Activated T-helper 17 cell treated with anti-CD3 and anti-CD28 coated beads, Interleukin-2, amount 50 U/mL, for 72 hours (primary cell): ENCODE data around the gene MICAL3. TPM values are rescaled to one million over a fixed set of nuclear protein-coding genes. Genes with fewer than 3 reads are reported as not detected.
"Not testable (repeated sequence)": the region's sequence is repeated elsewhere in the genome, so short reads cannot be mapped to it uniquely, and the experiment has no call there.

Experiments
- ATAC-seq: fragments of 150-1000 bp; cut with Tn5 transposase; replicated peaks from 2 replicates; pipeline ENCODE4 v1.10.0; 2021; ENCODE audit warnings: mild to moderate bottlenecking, moderate library complexity
- H3K27ac Mint-ChIP-seq: one replicate; pipeline ENCODE4 v1.8.0; 2022; ENCODE audit warnings: mixed read lengths
- H3K27me3 Mint-ChIP-seq: one replicate; pipeline ENCODE4 v1.8.0; 2022; ENCODE audit warnings: mixed read lengths
- H3K36me3 Mint-ChIP-seq: one replicate; pipeline ENCODE4 v1.8.0; 2022; ENCODE audit warnings: low read depth, mild to moderate bottlenecking, mixed read lengths
- H3K4me1 Mint-ChIP-seq: one replicate; pipeline ENCODE4 v1.8.0; 2022; ENCODE audit warnings: mixed read lengths
- H3K4me3 Mint-ChIP-seq: one replicate; pipeline ENCODE4 v1.8.0; 2022; ENCODE audit warnings: mild to moderate bottlenecking, mixed read lengths
- H3K9me3 Mint-ChIP-seq: one replicate; pipeline ENCODE4 v1.8.0; 2022; ENCODE audit warnings: mixed read lengths
- total RNA-seq, 2 donors: library from RNA; stranded (reverse); gene quantifications; one replicate each; pipeline ENCODE4 v1.2.3, GENCODE V29; 2022

The MICAL3 gene
- total RNA-seq, 2 donors from 2014 or later, result 28.7 to 38.5 TPM

GRCh38 chr22:17767233-17768065 lies 256.9 kb downstream of the MICAL3 start:
- H3K27me3 Mint-ChIP-seq, result peaks cover 3% of the 10 kb centered on the region
- peaks cover 6% of the 10 kb centered on the region for H3K36me3 Mint-ChIP-seq
- peaks cover 28% of the 10 kb centered on the region for H3K4me1 Mint-ChIP-seq
- H3K27ac Mint-ChIP-seq, result peak overlapping the region; percentile 42
- peak; percentile 96 for ATAC-seq
- peak overlapping the region; percentile 66 for H3K4me3 Mint-ChIP-seq
- H3K9me3 Mint-ChIP-seq, result no peaks in the 10 kb centered on the region

GRCh38 chr22:17764852-17765251 lies 259.5 kb downstream of the MICAL3 start:
- H3K27me3 Mint-ChIP-seq, H3K27ac Mint-ChIP-seq, H3K9me3 Mint-ChIP-seq, H3K4me3 Mint-ChIP-seq, ATAC-seq, H3K36me3 Mint-ChIP-seq: not testable (repeated sequence)
- H3K4me1 Mint-ChIP-seq, result peaks cover 14% of the 10 kb centered on the region

GRCh38 chr22:17764036-17764435 lies 260.3 kb downstream of the MICAL3 start:
- ATAC-seq, result no peak
- Mint-ChIP-seq H3K4me3 (no peak overlapping the region), H3K4me1 (peaks cover 14% of the 10 kb centered on the region), H3K9me3 (no peaks in the 10 kb centered on the region), H3K36me3 (peaks cover 6% of the 10 kb centered on the region), H3K27me3 (no peaks in the 10 kb centered on the region), H3K27ac (no peak overlapping the region)

- ATAC-seq, H3K4me3 Mint-ChIP-seq, H3K36me3 Mint-ChIP-seq, H3K27ac Mint-ChIP-seq, H3K9me3 Mint-ChIP-seq, H3K27me3 Mint-ChIP-seq: not testable (repeated sequence)
- H3K4me1 Mint-ChIP-seq, result peaks cover 14% of the 10 kb centered on the region
Observed at GRCh38 chr22:17763442-17763841, 260.9 kb downstream of the MICAL3 start.

- Mint-ChIP-seq H3K4me1 (peaks cover 5% of the 10 kb centered on the region), H3K27me3 (no peaks in the 10 kb centered on the region), H3K9me3 (no peaks in the 10 kb centered on the region), H3K36me3 (no peaks in the 10 kb centered on the region), H3K27ac (no peak overlapping the region), H3K4me3 (no peak overlapping the region)
- ATAC-seq, result no peak
Observed at GRCh38 chr22:17761138-17761488, 263.2 kb downstream of the MICAL3 start.

- Mint-ChIP-seq H3K27me3 (no peaks in the 10 kb centered on the region), H3K36me3 (no peaks in the 10 kb centered on the region), H3K4me1 (no peaks in the 10 kb centered on the region), H3K4me3 (no peak overlapping the region), H3K27ac (peak overlapping the region; percentile 38), H3K9me3 (no peaks in the 10 kb centered on the region)
- ATAC-seq, result peak; percentile 66
Observed at GRCh38 chr22:17754233-17754925, 270.0 kb downstream of the MICAL3 start.

GRCh38 chr22:17753401-17753989 lies 270.9 kb downstream of the MICAL3 start:
- Mint-ChIP-seq H3K27ac (no peak overlapping the region), H3K4me1 (no peaks in the 10 kb centered on the region), H3K27me3 (no peaks in the 10 kb centered on the region), H3K36me3 (no peaks in the 10 kb centered on the region), H3K9me3 (no peaks in the 10 kb centered on the region), H3K4me3 (no peak overlapping the region)
- no peak for ATAC-seq

- H3K4me3 Mint-ChIP-seq, result no peak overlapping the region
- H3K27me3 Mint-ChIP-seq, result no peaks in the 10 kb centered on the region
- H3K4me1 Mint-ChIP-seq, result peaks cover under 1% of the 10 kb centered on the region
- no peak for ATAC-seq
- H3K36me3 Mint-ChIP-seq, result no peaks in the 10 kb centered on the region
- no peak overlapping the region for H3K27ac Mint-ChIP-seq
- H3K9me3 Mint-ChIP-seq, result no peaks in the 10 kb centered on the region
Observed at GRCh38 chr22:17751596-17751995, 272.8 kb downstream of the MICAL3 start.

- Mint-ChIP-seq H3K27ac (no peak overlapping the region), H3K9me3 (no peaks in the 10 kb centered on the region), H3K36me3 (no peaks in the 10 kb centered on the region), H3K27me3 (no peaks in the 10 kb centered on the region), H3K4me3 (no peak overlapping the region), H3K4me1 (peaks cover 4% of the 10 kb centered on the region)
- ATAC-seq, result no peak
Observed at GRCh38 chr22:17749605-17750395, 274.6 kb downstream of the MICAL3 start.

- peaks cover 4% of the 10 kb centered on the region for H3K4me1 Mint-ChIP-seq
- H3K4me3 Mint-ChIP-seq, result no peak overlapping the region
- no peaks in the 10 kb centered on the region for H3K27me3 Mint-ChIP-seq
- ATAC-seq, result no peak
- no peaks in the 10 kb centered on the region for H3K9me3 Mint-ChIP-seq
- H3K27ac Mint-ChIP-seq, result no peak overlapping the region
- H3K36me3 Mint-ChIP-seq, result no peaks in the 10 kb centered on the region
Observed at GRCh38 chr22:17748555-17749353, 275.6 kb downstream of the MICAL3 start.

GRCh38 chr22:17746916-17747315 lies 277.4 kb downstream of the MICAL3 start:
- no peak for ATAC-seq
- Mint-ChIP-seq H3K9me3 (no peaks in the 10 kb centered on the region), H3K36me3 (no peaks in the 10 kb centered on the region), H3K4me1 (peaks cover 4% of the 10 kb centered on the region), H3K4me3 (no peak overlapping the region), H3K27ac (peak overlapping the region; percentile 68), H3K27me3 (no peaks in the 10 kb centered on the region)

GRCh38 chr22:17744430-17744829 lies 279.9 kb downstream of the MICAL3 start:
- Mint-ChIP-seq H3K27me3 (no peaks in the 10 kb centered on the region), H3K27ac (no peak overlapping the region), H3K9me3 (no peaks in the 10 kb centered on the region), H3K4me1 (peaks cover 4% of the 10 kb centered on the region), H3K4me3 (no peak overlapping the region), H3K36me3 (no peaks in the 10 kb centered on the region)
- no peak for ATAC-seq

- no peak for ATAC-seq
- H3K9me3 Mint-ChIP-seq, result no peaks in the 10 kb centered on the region
- no peak overlapping the region for H3K4me3 Mint-ChIP-seq
- peaks cover 4% of the 10 kb centered on the region for H3K4me1 Mint-ChIP-seq
- H3K36me3 Mint-ChIP-seq, result no peaks in the 10 kb centered on the region
- H3K27ac Mint-ChIP-seq, result no peak overlapping the region
- no peaks in the 10 kb centered on the region for H3K27me3 Mint-ChIP-seq
Observed at GRCh38 chr22:17743661-17744411, 280.5 kb downstream of the MICAL3 start.
